ENCODE results near the gene MSX2.
A peak's percentile ranks its signal among the peaks of the same experiment; 100 is the strongest.

The MSX2 gene

GRCh38 chr5:174724484-174725260 lies at the start of gene MSX2:
MSX2 (plus strand) TSS chr5:174724582; CDS start chr5:174724660, 78 bp downstream.
- peak; percentile 81 for DNase-seq

DNA sequence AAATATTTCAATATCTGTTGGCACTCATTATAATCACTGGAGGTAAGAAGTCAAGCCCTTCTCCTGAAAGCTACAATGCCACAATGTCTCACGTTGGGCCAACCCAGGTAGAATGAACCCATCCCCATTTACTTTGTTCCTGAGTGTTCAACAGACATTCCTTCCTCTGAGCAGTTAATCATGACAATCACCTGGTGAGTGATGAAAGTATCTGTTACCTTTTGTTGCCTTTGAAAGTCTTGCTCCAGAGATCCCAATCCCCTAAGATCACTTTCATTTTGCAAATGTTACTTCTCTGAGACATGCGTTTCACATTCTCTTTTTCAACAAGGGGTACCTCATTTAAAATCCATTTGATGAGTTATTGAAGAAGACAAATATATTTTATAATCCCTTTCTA lies 49.3 kb upstream of the MSX2 start:
- DNase-seq = no peak

- DNase-seq = no peak
Measured at GRCh38 chr5:174675916-174676315, 48.5 kb upstream of the MSX2 start.

DNA sequence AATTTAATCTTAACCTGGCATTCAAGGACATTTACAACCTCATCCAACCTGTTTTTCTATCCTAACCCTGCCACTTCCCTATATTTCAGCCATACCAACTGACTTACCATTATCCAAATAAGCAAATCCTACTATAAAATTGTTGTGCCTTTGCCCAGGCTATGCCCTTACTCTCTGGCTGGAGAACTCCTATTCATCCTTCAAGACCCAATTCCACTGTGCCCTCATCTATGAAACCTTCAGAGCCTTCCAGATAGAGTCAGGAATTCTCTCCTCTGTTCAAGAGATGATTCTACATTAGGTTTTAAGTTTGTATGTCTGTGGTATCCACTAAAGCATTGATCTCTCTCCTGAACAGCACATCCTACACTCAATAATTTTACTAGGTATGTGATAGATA lies 46.3 kb upstream of the MSX2 start:
- no peak for DNase-seq

GRCh38 chr5:174680901-174681565 lies 43.3 kb upstream of the MSX2 start:
- DNase-seq = no peak

DNA sequence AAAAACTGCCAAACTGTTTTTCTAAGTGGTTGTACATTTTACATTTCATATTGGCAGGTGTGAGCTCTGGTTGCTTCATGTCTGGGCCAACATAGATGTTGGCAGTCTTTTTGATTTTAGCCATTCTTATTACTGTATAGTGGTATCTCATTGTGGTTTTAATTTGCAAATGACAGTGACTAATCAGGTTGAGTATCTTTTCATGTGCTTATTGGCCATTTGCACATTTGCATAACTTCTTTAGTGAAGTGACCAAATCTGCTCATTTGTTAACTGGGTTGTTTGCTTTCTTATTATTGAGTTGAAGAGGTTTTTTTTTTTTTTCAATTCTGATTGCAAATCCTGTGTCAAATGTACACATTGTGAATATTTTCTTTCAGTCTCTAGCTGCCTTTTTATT lies 36.9 kb upstream of the MSX2 start:
- DNase-seq = no peak

- DNase-seq = no peak
Measured at GRCh38 chr5:174688441-174689354, 35.7 kb upstream of the MSX2 start.

DNA sequence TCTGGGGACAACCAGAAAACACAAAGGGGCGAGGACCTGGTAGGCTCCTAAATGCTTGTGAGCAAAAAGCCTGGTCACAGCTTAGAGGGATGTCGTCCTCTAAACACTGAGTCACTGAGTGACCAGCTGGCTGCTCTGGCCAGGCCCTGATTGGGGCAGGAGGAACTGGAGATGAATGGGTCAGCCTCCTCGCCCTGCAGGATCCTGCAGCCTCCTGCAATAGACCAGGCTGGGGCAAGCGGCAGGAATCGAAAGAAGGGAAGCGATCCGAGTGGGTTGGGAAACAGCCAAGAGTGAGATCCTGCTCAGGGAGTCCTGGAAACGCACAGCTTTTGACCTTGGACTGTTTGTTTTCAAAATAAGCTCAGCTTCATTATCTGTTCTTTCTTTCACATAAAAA lies 34.1 kb upstream of the MSX2 start:
- DNase-seq = no peak

GRCh38 chr5:174692381-174692780 lies 32.0 kb upstream of the MSX2 start:
- DNase-seq = no peak

DNA sequence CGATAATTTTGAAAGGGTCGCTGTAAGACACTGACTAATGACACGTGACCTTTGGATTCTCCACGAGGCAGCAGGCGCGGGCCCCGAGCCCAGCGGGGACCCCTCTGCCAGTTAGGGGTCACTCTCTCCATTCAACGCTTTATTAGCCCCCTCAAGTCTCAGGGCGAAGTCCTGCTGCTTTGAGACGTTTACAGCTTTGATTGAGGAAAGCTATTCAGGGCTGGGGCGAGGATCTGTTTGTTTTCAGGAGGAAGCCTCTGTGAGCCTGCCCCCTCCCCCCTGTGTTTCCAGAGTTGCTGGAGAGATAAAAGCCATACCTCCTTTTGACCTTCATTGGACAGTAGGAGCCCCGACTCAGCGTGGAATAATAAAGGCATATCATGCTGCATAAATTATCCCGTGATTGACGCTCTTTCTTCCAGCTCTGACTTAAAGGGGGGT lies 31.4 kb upstream of the MSX2 start:
- DNase-seq = no peak

GRCh38 chr5:174693697-174694385 lies 30.5 kb upstream of the MSX2 start:
- DNase-seq = no peak

DNA sequence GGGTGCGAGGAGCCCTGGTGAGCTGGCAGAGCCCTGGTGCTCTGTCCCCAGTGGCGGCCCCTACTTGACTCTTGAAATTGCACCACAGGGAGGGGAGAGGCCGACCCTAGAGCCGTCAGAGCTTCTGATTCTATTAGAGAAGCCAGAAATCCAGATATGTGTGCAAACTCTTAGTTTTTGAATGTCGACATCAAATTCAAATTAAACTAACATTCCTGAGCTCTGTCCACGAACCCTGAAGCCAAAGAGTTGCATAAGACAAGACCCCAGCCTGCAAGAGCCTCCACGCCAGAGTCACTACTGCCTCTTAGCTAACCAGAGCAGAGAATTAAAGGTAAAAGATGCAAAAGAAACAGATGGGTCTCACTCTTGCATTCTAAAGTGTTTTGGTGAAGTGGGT lies 29.8 kb upstream of the MSX2 start:
- no peak for DNase-seq

- no peak for DNase-seq
Measured at GRCh38 chr5:174698156-174698555, 26.2 kb upstream of the MSX2 start.

GRCh38 chr5:174699131-174699530 lies 25.3 kb upstream of the MSX2 start:
- DNase-seq = no peak

DNA sequence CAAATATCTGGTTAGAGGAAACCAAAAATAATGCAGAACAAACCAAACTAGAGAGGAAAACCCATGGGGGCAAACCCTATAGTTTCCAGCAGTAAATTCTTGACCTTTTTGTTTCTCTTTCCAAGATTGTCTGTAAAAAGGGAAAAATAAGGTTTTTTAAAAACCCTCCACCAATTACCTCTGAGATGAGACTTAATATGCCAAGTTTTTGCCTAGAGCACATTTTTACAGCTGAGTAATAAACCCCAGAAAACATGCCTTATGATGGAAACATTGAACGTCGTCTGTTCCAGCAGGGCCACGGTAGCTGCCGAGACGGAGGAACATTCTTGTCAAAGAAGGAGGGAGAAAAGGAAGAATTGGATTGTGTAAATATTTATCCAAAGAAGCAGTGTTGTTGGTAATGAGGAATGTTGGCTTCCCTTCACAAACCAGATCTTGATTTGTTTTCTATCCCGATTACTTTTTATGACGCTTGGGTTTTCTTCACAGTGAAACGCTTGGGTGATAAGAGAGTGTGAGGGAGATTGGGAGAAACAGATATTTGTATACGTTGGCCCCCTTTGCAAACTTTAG lies 17.3 kb upstream of the MSX2 start:
- DNase-seq = no peak

DNA sequence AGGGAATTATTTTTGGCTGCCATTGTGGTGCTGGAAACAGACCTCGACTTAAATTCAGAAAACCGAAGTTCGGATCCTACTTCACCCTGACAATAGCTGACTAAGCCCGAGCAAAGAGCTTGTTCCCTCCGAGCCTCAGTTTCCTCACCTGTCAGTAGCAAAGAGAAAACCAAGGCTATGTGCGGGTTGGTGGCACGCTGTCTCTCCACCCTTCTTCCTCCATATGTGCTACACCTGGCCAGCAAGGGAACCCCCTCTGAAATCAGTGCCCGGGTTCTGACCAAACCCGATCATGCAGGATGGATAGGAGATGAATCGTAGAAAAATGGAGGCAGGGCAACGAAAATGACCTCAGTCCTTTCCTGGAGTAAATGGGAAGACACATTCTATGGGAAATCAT lies 16.7 kb upstream of the MSX2 start:
- no peak for DNase-seq

DNA sequence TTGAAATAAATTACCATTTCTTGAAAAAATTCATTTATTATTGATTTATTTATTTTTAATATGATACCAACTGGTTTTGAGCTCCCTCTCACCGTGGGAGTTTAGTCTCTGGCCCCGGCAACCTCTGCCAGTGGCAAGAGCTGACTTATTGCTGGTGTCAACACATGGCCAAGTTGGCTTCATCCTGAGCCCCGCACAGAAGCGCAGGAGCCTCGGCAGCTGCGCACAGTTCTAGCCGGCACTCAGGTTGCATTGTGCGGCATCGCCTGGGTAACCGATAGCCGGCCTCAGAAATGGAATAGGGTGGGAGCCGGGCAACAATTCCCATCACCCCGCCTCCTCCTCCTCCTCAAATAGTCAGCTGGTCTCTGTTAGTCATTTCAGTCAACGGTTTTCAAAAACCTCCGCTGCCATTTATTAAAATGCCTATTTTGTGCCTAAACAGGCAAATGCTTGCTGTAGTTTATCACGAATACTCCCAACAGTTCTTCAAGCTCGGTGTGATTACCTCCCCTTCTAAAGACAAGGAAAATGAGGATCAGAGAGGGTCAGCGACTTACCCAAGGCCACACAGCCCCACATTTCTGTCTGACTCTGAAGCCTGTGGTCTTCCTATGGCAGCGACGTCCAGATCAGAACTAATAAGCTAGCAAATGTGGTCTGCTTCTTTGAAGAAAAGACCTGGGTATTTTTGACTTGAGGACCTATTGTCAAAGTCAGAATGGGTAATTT lies 15.7 kb upstream of the MSX2 start:
- no peak for DNase-seq

GRCh38 chr5:174714751-174715150 lies 9.6 kb upstream of the MSX2 start:
- no peak for DNase-seq

GRCh38 chr5:174715804-174716203 lies 8.6 kb upstream of the MSX2 start:
- DNase-seq = no peak

- DNase-seq = no peak
Measured at GRCh38 chr5:174717826-174718455, 6.4 kb upstream of the MSX2 start.

Measured in NCI-H1048 (cell line).